ENCODE results near the gene BMERB1.

Gene BMERB1

GRCh38 chr16:15502041-15502725 lies 67.8 kb downstream of the BMERB1 start:
- DNase-seq = no peak

- no peak for DNase-seq
These were observed 72.1 kb downstream of the BMERB1 start for GRCh38 chr16:15506441-15506840.

- DNase-seq = no peak
These were observed 73.0 kb downstream of the BMERB1 start for GRCh38 chr16:15507301-15507958.

- DNase-seq = no peak
These were observed 73.7 kb downstream of the BMERB1 start for GRCh38 chr16:15507959-15508627.

GRCh38 chr16:15509051-15509592 lies 74.7 kb downstream of the BMERB1 start:
- DNase-seq = no peak

- no peak for DNase-seq
These were observed 75.5 kb downstream of the BMERB1 start for GRCh38 chr16:15509593-15510535.

GRCh38 chr16:15510992-15511391 lies 76.6 kb downstream of the BMERB1 start:
- no peak for DNase-seq

GRCh38 chr16:15511759-15512487 lies 77.5 kb downstream of the BMERB1 start:
- no peak for DNase-seq

GRCh38 chr16:15513156-15513555 lies 78.8 kb downstream of the BMERB1 start:
- DNase-seq = no peak

- no peak for DNase-seq
These were observed 81.6 kb downstream of the BMERB1 start for GRCh38 chr16:15515992-15516391.

- DNase-seq = no peak
These were observed 82.2 kb downstream of the BMERB1 start for GRCh38 chr16:15516609-15517008.

GRCh38 chr16:15517743-15518377 lies 83.5 kb downstream of the BMERB1 start:
- DNase-seq = no peak

GRCh38 chr16:15518381-15519351 lies 84.3 kb downstream of the BMERB1 start:
- DNase-seq = no peak

GRCh38 chr16:15519790-15520189 lies 85.4 kb downstream of the BMERB1 start:
- DNase-seq = no peak

GRCh38 chr16:15521390-15521757 lies 87.0 kb downstream of the BMERB1 start:
- DNase-seq = no peak

- no peak for DNase-seq
These were observed 87.5 kb downstream of the BMERB1 start for GRCh38 chr16:15521758-15522509.

GRCh38 chr16:15523092-15523541 lies 88.7 kb downstream of the BMERB1 start:
- DNase-seq = no peak

- no peak for DNase-seq
These were observed 89.6 kb downstream of the BMERB1 start for GRCh38 chr16:15523939-15524338.

- no peak for DNase-seq
These were observed 90.6 kb downstream of the BMERB1 start for GRCh38 chr16:15524966-15525365.

All from NCI-H1417 treated with DMSO at 0.1 percent for 48 hours (cell line).